GM13976 (cell line): Measurements from ENCODE around the gene FNIP2.
"Not testable (repeated sequence)": the region's sequence is repeated elsewhere in the genome, so short reads cannot be mapped to it uniquely, and the experiment has no call there.

Experiments used
- DNase-seq: peaks from one replicate; pipeline ENCODE4 v3.0.0; 2012; ENCODE audit warnings: low spot score
- in situ Hi-C: fragments of 300-500 bp; cut with MboI; formaldehyde crosslinking; loops from one replicate; pipeline ENCODE4 v1.12.0; 2022; ENCODE audit warnings: low sequenced_read_pairs, mixed read lengths, inconsistent platforms; ENCODE audit not compliant: unreplicated experiment
- TF ChIP-seq, protein P1 (sequence below): IDR thresholded peaks from 2 replicates; pipeline ENCODE4 v1.5.1; 2012; ENCODE audit warnings: borderline replicate concordance, mild to moderate bottlenecking; ENCODE audit not compliant: insufficient read depth; ENCODE audit errors: extremely low read depth, missing control alignments, control extremely low read depth

Gene FNIP2

GRCh38 chr4:158941321-158941720 is 172.5 kb downstream of the FNIP2 start:
- in situ Hi-C loops = no loop called here
- no peak for DNase-seq
- TF ChIP-seq, protein P1, sequence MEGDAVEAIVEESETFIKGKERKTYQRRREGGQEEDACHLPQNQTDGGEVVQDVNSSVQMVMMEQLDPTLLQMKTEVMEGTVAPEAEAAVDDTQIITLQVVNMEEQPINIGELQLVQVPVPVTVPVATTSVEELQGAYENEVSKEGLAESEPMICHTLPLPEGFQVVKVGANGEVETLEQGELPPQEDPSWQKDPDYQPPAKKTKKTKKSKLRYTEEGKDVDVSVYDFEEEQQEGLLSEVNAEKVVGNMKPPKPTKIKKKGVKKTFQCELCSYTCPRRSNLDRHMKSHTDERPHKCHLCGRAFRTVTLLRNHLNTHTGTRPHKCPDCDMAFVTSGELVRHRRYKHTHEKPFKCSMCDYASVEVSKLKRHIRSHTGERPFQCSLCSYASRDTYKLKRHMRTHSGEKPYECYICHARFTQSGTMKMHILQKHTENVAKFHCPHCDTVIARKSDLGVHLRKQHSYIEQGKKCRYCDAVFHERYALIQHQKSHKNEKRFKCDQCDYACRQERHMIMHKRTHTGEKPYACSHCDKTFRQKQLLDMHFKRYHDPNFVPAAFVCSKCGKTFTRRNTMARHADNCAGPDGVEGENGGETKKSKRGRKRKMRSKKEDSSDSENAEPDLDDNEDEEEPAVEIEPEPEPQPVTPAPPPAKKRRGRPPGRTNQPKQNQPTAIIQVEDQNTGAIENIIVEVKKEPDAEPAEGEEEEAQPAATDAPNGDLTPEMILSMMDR = no peak

- in situ Hi-C loops = no loop called here
Measured at GRCh38 chr4:158941895-158942294, 173.1 kb downstream of the FNIP2 start.

GRCh38 chr4:158945529-158946108 is 176.8 kb downstream of the FNIP2 start:
- in situ Hi-C loops = no loop called here
- DNase-seq = no peak

More at GRCh38 chr4:158941895-158942294, 173.1 kb downstream of the FNIP2 start:
- DNase-seq = no peak
- TF ChIP-seq, protein P1 = no peak

DNA sequence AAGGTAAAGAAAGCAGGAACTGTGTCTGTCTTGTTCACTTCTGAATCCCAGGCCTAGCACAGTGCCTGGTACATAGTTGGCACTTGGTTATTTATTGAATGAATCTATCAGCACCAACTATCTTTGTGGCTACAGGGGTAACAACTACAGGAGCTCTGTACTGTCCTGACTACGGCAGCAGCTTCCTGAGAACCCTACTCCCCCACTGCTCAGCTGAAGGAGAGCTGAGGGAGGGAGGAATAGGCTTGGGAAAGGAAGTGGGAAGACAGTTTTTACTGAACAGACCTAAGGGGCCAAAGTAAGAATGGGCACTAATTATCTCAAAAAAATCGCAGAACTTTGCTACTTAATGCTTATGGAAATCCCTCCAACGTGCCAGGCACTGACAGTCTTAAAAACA is 178.0 kb downstream of the FNIP2 start:
- in situ Hi-C loops = no loop called here
- TF ChIP-seq, protein P1 = no peak
- DNase-seq = no peak

More at GRCh38 chr4:158945529-158946108, 176.8 kb downstream of the FNIP2 start:
- TF ChIP-seq, protein P1 = no peak

DNA sequence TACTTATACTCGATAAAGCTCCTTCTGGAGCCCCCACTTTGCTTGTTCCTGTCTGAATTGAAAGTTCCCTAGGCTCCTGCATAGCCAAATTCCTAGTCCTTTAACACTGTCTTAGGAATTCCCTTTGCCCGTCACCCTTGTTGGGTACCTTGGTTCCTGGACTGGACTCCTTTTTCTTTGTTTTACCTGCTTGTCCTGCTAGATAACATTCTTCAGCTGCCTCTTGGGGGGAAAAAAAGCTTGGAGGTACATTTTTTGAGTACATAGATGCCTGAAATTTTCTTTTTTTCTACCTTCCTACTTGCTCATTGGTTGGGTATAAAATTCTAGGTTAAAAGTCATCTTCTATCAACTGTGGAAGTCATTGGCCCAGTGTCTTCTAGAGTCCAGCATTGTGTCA is 179.2 kb downstream of the FNIP2 start:
- TF ChIP-seq, protein P1 = no peak
- in situ Hi-C loops = no loop called here
- DNase-seq = no peak

GRCh38 chr4:158949099-158949498 is 180.3 kb downstream of the FNIP2 start:
- DNase-seq = no peak
- TF ChIP-seq, protein P1 = no peak
- in situ Hi-C loops = no loop called here

- DNase-seq, in situ Hi-C loops: not testable (repeated sequence)
Measured at GRCh38 chr4:158952221-158952774, 183.5 kb downstream of the FNIP2 start.

DNA sequence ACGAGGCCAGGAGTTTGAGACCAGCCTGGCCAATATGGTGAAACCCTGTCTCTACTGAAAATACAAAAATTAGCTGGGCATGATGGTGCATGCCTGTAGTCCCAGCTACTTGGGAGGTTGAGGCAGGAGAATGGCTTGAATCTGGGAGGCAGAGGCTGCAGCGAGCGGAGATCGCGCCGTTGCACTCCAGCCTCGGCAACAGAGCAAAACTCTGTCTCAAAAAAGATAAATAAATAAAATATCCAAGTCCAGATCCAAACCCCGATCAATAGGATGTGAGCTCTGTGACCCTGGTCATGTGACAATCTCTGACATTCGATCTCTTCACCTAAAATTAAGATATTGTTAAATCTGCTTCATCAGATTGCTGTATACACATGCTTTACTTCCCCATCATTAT is 187.5 kb downstream of the FNIP2 start:
- in situ Hi-C loops, DNase-seq: not testable (repeated sequence)

DNA sequence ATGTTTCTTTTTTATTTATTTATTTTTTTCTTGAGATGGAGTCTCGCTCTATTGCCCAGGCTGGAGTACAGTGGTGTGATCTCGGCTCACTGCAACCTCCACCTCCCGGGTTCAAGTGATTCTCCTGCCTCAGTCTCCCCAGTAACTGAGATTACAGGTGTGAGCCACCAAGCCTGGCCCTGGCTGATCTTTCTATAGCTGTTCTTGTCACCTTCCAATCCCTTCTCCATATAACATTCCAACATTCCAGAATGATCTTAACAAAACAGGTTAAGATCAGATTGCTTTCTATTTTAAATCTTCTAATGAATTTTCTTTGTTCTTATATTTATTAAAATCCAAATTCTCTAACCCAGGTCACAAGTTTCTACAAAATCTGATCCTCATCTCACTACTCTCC is 188.1 kb downstream of the FNIP2 start:
- DNase-seq, in situ Hi-C loops: not testable (repeated sequence)
